PC-9 (cell line): ENCODE measurements around the gene ING2. TPM values are rescaled to one million over a fixed set of nuclear protein-coding genes. Genes with fewer than 3 reads are reported as not detected.
A peak's percentile ranks its signal among the peaks of the same experiment; 100 is the strongest.
"Not testable (repeated sequence)": the region's sequence is repeated elsewhere in the genome, so short reads cannot be mapped to it uniquely, and the experiment has no call there.

Experiments
- BruUV-seq: library from RNA; stranded (reverse); fragments of 400-500 nt; replicated peaks from 2 replicates; lab custom pipeline; 2021; lab: Mats Ljungman, UMichigan
- CTCF ChIA-PET: fragments of 300-600 bp; sonication (Branson Sonifier 250); formaldehyde crosslinking; loops from one replicate; lab custom pipeline; 2022; ENCODE audit warnings: antibody characterized with exemption; lab: Charles Lee
- POLR2A ChIA-PET: fragments of 300-600 bp; sonication (Branson Sonifier 250); formaldehyde crosslinking; loops from one replicate; lab custom pipeline; 2022; ENCODE audit warnings: antibody characterized with exemption; ENCODE audit not compliant: unreplicated experiment; lab: Charles Lee
- DNase-seq, 2 experiments: peaks; one replicate each; pipeline versions ENCODE4 v3.0.0 to v3.0.0-alpha.2; 2015 to 2022; ENCODE audit warnings: mixed read lengths in 1 of 2
- H2AFZ ChIP-seq: fragments of 200-600 bp; sonication (generic); 2 replicates; pipeline ENCODE4 v1.8.1; 2017; ENCODE audit warnings: antibody characterized with exemption
- H3F3A ChIP-seq: fragments of 200-600 bp; sonication (generic); 2 replicates; pipeline ENCODE4 v1.8.1; 2017; ENCODE audit warnings: antibody characterized with exemption, mild to moderate bottlenecking, low read depth; ENCODE audit not compliant: insufficient read depth
- H3K27ac ChIP-seq: fragments of 200-600 bp; sonication (generic); 2 replicates; pipeline ENCODE4 v1.6.1; 2016; ENCODE audit warnings: mixed run types
- H3K27me3 ChIP-seq: fragments of 200-600 bp; sonication (generic); 2 replicates; pipeline ENCODE4 v1.6.1; 2016; ENCODE audit warnings: low read depth, mixed run types; ENCODE audit not compliant: insufficient read depth
- H3K36me3 ChIP-seq: fragments of 200-600 bp; sonication (generic); 2 replicates; pipeline ENCODE4 v1.6.1; 2016; ENCODE audit warnings: low read depth, mixed run types
- H3K4me1 ChIP-seq: fragments of 200-600 bp; sonication (generic); replicated peaks from 2 replicates; pipeline ENCODE4 v1.6.1; 2016; ENCODE audit warnings: mixed run types; ENCODE audit not compliant: insufficient read depth
- H3K4me2 ChIP-seq: fragments of 200-600 bp; sonication (generic); 2 replicates; pipeline ENCODE4 v1.6.1; 2017; ENCODE audit warnings: mixed run types
- H3K4me3 ChIP-seq: fragments of 200-600 bp; sonication (generic); 2 replicates; pipeline ENCODE4 v1.6.1; 2016; ENCODE audit warnings: mixed run types
- H3K79me2 ChIP-seq: fragments of 200-600 bp; sonication (generic); 2 replicates; pipeline ENCODE4 v1.6.1; 2017; ENCODE audit warnings: low read depth, mixed run types
- H3K9me2 ChIP-seq: fragments of 200-600 bp; sonication (generic); 2 replicates; pipeline ENCODE4 v1.8.1; 2017; ENCODE audit warnings: mild to moderate bottlenecking; ENCODE audit not compliant: insufficient read depth
- H3K9me3 ChIP-seq: fragments of 200-600 bp; sonication (generic); 2 replicates; pipeline ENCODE4 v1.8.1; 2016; ENCODE audit warnings: low read depth; ENCODE audit not compliant: insufficient read depth
- H4K20me1 ChIP-seq: fragments of 200-600 bp; sonication (generic); 2 replicates; pipeline ENCODE4 v1.8.1; 2017; ENCODE audit not compliant: insufficient read depth
- CTCF ChIP-seq: fragments of 200-600 bp; sonication (generic); conservative IDR thresholded peaks from 2 replicates; pipeline ENCODE4 v1.6.1; 2017; ENCODE audit warnings: mixed run types, antibody characterized with exemption, mild to moderate bottlenecking, moderate library complexity
- EZH2 ChIP-seq: fragments of 200-600 bp; sonication (generic); IDR thresholded peaks from 2 replicates; pipeline ENCODE4 v1.8.0; 2017; ENCODE audit warnings: antibody characterized with exemption, low read depth
- intact Hi-C: fragments of 100-400 bp; cut with micrococcal nuclease; formaldehyde crosslinking; loops from one replicate; pipeline ENCODE4 v1.10.0; 2022; ENCODE audit not compliant: unreplicated experiment
- total RNA-seq: library from RNA; stranded (reverse); gene quantifications from 2 replicates; pipeline ENCODE4 v1.2.3, GENCODE V29; 2021

ING2 gene
- total RNA-seq, 1 experiment from 2014 or later, result 11.6 TPM

GRCh38 chr4:183471946-183472708 is 32.7 kb upstream of the ING2 start:
- H3K79me2 ChIP-seq, result no peaks in the 10 kb centered on the region
- H3K27me3 ChIP-seq, result no peaks in the 10 kb centered on the region
- DNase-seq, result peak; percentile 46 to 72
- intact Hi-C loops, result loop anchor here (2.0 to 5.0 kb wide), 5 partner anchors 33 to 695 kb away; partner anchors contain the start of genes ING2, RWDD4 and TRAPPC11
- no TSS peak for BruUV-seq
- H3K9me3 ChIP-seq, result no peaks in the 10 kb centered on the region
- H4K20me1 ChIP-seq, result no peaks in the 10 kb centered on the region
- H3K9me2 ChIP-seq, result no peaks in the 10 kb centered on the region
- TF ChIP-seq CTCF (peak; percentile 82), EZH2 (no peak)
- no peaks in the 10 kb centered on the region; the same call in 1 of the 2 replicates for H3F3A ChIP-seq
- no peak overlapping the region for H3K27ac ChIP-seq
- H3K4me2 ChIP-seq, result no peak overlapping the region
- peaks cover 10% of the 10 kb centered on the region; the same call in 1 of the 2 replicates for H3K4me1 ChIP-seq
- no peak overlapping the region for H3K4me3 ChIP-seq
- CTCF ChIA-PET, result no interaction called here
- POLR2A ChIA-PET, result no interaction called here
- H3K36me3 ChIP-seq, result no peaks in the 10 kb centered on the region
- H2AFZ ChIP-seq, result no peak overlapping the region

- Histone ChIP-seq H3K36me3 (no peaks in the 10 kb centered on the region), H3K9me2 (no peaks in the 10 kb centered on the region), H3K4me3 (no peak overlapping the region), H3K27me3 (no peaks in the 10 kb centered on the region), H3F3A (no peaks in the 10 kb centered on the region), H3K9me3 (no peaks in the 10 kb centered on the region), H3K4me2 (no peak overlapping the region), H3K79me2 (no peaks in the 10 kb centered on the region), H2AFZ (no peak overlapping the region), H3K4me1 (no peaks in the 10 kb centered on the region), H4K20me1 (no peaks in the 10 kb centered on the region), H3K27ac (no peak overlapping the region)
- TF ChIP-seq EZH2 (no peak), CTCF (no peak)
- no peak for DNase-seq
- no TSS peak for BruUV-seq
- ChIA-PET POLR2A (no interaction called here), CTCF (no interaction called here)
- intact Hi-C loops, result no loop called here
Measured at GRCh38 chr4:183478123-183478522, 26.7 kb upstream of the ING2 start.

- no peak overlapping the region for H3K4me3 ChIP-seq
- H3K4me1 ChIP-seq, result no peaks in the 10 kb centered on the region
- no peak for TF ChIP-seq CTCF
- TF ChIP-seq EZH2, result no peak
- H3K9me3 ChIP-seq, result no peaks in the 10 kb centered on the region
- BruUV-seq, result no TSS peak
- no peaks in the 10 kb centered on the region for H3K27me3 ChIP-seq
- no peaks in the 10 kb centered on the region for H3F3A ChIP-seq
- intact Hi-C loops, result no loop called here
- H2AFZ ChIP-seq, result no peak overlapping the region
- no peak for DNase-seq
- ChIA-PET CTCF (no interaction called here), POLR2A (no interaction called here)
- H3K79me2 ChIP-seq, result no peaks in the 10 kb centered on the region
- no peak overlapping the region for H3K4me2 ChIP-seq
- H4K20me1 ChIP-seq, result no peaks in the 10 kb centered on the region
- no peak overlapping the region for H3K27ac ChIP-seq
- H3K9me2 ChIP-seq, result no peaks in the 10 kb centered on the region
- no peaks in the 10 kb centered on the region for H3K36me3 ChIP-seq
Measured at GRCh38 chr4:183478926-183479325, 25.9 kb upstream of the ING2 start.

- H3F3A ChIP-seq, DNase-seq, H3K27ac ChIP-seq, H3K9me3 ChIP-seq, H3K36me3 ChIP-seq, H3K79me2 ChIP-seq, POLR2A ChIA-PET, CTCF ChIA-PET, BruUV-seq, H3K4me2 ChIP-seq, H4K20me1 ChIP-seq, H3K9me2 ChIP-seq, intact Hi-C loops, H3K27me3 ChIP-seq, H2AFZ ChIP-seq, H3K4me3 ChIP-seq, H3K4me1 ChIP-seq: not testable (repeated sequence)
Measured at GRCh38 chr4:183482515-183483095, 22.3 kb upstream of the ING2 start.
